HepG2 (cell line): ENCODE results near the gene NUDT15. TPM values are rescaled to one million over a fixed set of nuclear protein-coding genes. Genes with fewer than 3 reads are reported as not detected.

Experiments used
- ATRX ChIP-seq: sonication (generic); formaldehyde crosslinking; IDR thresholded peaks from 2 replicates; pipeline ENCODE4 v1.4.0; 2020; ENCODE audit warnings: missing genetic modification reagents, borderline replicate concordance
- DMAP1 ChIP-seq: IDR thresholded peaks from 2 replicates; pipeline ENCODE4 v1.6.1; 2016
- HDAC2 ChIP-seq: sonication (generic); formaldehyde crosslinking; IDR thresholded peaks from 2 replicates; pipeline ENCODE4 v1.4.0; 2020; ENCODE audit warnings: missing genetic modification reagents
- IKZF4 ChIP-seq: sonication (generic); formaldehyde crosslinking; IDR thresholded peaks from 2 replicates; pipeline ENCODE4 v1.5.1; 2020; ENCODE audit warnings: borderline replicate concordance, mild to moderate bottlenecking, low read depth, missing genetic modification reagents; ENCODE audit errors: not compliant biosample characterization
- U2AF1 ChIP-seq: fragments of 200-400 bp; formaldehyde crosslinking; optimal IDR thresholded peaks from 2 replicates; pipeline ENCODE3; 2017; ENCODE audit warnings: mild to moderate bottlenecking, low read depth, low read length
- ZNF598 ChIP-seq: sonication (generic); formaldehyde crosslinking; IDR thresholded peaks from 2 replicates; pipeline ENCODE4 v1.5.1; 2020; ENCODE audit warnings: mild to moderate bottlenecking, missing genetic modification reagents, borderline replicate concordance
- ZNF607 ChIP-seq: sonication (generic); formaldehyde crosslinking; IDR thresholded peaks from 2 replicates; pipeline ENCODE4 v1.5.1; 2020; ENCODE audit warnings: missing genetic modification reagents, mild to moderate bottlenecking, borderline replicate concordance
- ZNF672 ChIP-seq: sonication (generic); formaldehyde crosslinking; IDR thresholded peaks from 2 replicates; pipeline ENCODE4 v1.8.1; 2022; ENCODE audit warnings: missing genetic modification reagents
- ZNF75D ChIP-seq: sonication (generic); formaldehyde crosslinking; IDR thresholded peaks from 2 replicates; pipeline ENCODE4 v1.8.1; 2023; ENCODE audit warnings: missing genetic modification reagents, mild to moderate bottlenecking, borderline replicate concordance
- ZZZ3 ChIP-seq: sonication (generic); formaldehyde crosslinking; IDR thresholded peaks from 2 replicates; pipeline ENCODE4 v1.4.0; 2020; ENCODE audit warnings: missing genetic modification reagents, mild to moderate bottlenecking, borderline replicate concordance
- polyA plus RNA-seq, 8 experiments: library from polyadenylated mRNA; depleted of rRNA in 3 of 8; stranded (reverse) in 7 of 8; unstranded in 1 of 8; fragments of >200 nt; fragmentation: Illumina TruSeq in 4 of 8; extraction: Trizol in 4 of 8; gene quantifications; 2 replicates each; pipeline versions ENCODE4 v1.2.1 to v1.2.3, GENCODE V29; 2011 to 2016; ENCODE audit warnings: low read depth in 4 of 8, missing spikeins in 1 of 8, mixed read lengths in 1 of 8; ENCODE audit not compliant: insufficient read depth in 1 of 8
- total RNA-seq, 5 experiments: library from RNA; depleted of rRNA; stranded (reverse); fragments of >200 nt; fragmentation: Illumina TruSeq; extraction: Trizol; gene quantifications; 2 replicates each; pipeline ENCODE4 v1.2.3, GENCODE V29; 2016; ENCODE audit warnings: low read depth in 1 of 5
- TF ChIP-seq, protein P1 (sequence below): sonication (generic); formaldehyde crosslinking; IDR thresholded peaks from 2 replicates; pipeline ENCODE4 v1.5.1; 2020; ENCODE audit warnings: missing genetic modification reagents, mild to moderate bottlenecking, borderline replicate concordance
- TF ChIP-seq, protein P2 (sequence below): sonication (generic); formaldehyde crosslinking; IDR thresholded peaks from 2 replicates; pipeline ENCODE4 v1.8.0; 2022; ENCODE audit warnings: mild to moderate bottlenecking, missing genetic modification reagents; ENCODE audit not compliant: insufficient replicate concordance
- TF ChIP-seq, protein P3 (sequence below): sonication (generic); formaldehyde crosslinking; conservative IDR thresholded peaks from 2 replicates; pipeline ENCODE4 v1.4.0; 2020; ENCODE audit warnings: missing genetic modification reagents
- TF ChIP-seq, protein P4 (sequence below): sonication (generic); formaldehyde crosslinking; IDR thresholded peaks from 2 replicates; pipeline ENCODE4 v1.5.1; 2020; ENCODE audit warnings: mild to moderate bottlenecking, missing genetic modification reagents, moderate library complexity
- TF ChIP-seq, protein P5 (sequence below): IDR thresholded peaks from 2 replicates; pipeline ENCODE4 v1.6.1; 2018; ENCODE audit warnings: missing genetic modification reagents, mild to moderate bottlenecking, missing compliant biosample characterization

The NUDT15 gene
- total and polyA plus RNA-seq, 2 of the 13 experiments (the other 11 are each of a cell fraction or from before 2014, with no cell fraction given): 21.3 to 47.3 TPM

DNA sequence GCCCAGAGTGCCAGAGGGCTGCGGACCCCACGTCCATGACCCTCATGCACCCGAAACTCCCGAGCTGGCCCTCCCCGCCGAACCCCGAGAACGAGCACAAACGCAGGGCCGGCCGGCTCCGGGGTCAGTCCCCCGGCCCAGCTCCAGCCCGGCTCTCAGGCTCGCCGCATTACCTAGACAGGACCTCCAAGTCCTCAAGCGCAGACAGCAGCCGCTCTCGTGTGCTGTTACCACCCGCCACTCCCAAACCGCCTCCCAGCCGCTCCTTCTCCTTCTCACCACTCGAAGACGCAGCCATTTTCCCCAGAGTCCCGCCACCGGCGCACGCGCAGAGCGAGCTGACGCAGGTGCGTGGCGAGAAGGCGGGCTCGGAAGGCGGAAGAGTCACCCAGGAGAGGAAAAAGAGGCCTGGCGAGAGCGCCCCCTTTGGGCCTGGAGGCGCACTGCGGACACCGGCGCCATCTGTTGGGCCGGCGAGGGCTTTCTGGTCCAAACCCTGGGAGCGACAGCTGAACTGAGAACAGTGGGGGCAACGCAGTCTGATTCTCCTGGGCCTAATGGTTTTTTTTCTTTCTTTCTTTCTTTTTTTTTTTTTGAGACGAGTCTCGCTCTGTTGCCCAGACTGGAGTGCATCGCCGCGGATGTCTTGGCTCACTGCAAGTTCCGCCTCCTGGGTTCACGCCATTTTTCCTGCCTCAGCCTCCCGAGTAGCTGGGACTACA lies 57.4 kb downstream of the NUDT15 start, which contains the start of gene MED4 (continued):
- peak; percentile 64 for TF ChIP-seq U2AF1
- TF ChIP-seq, protein P1, sequence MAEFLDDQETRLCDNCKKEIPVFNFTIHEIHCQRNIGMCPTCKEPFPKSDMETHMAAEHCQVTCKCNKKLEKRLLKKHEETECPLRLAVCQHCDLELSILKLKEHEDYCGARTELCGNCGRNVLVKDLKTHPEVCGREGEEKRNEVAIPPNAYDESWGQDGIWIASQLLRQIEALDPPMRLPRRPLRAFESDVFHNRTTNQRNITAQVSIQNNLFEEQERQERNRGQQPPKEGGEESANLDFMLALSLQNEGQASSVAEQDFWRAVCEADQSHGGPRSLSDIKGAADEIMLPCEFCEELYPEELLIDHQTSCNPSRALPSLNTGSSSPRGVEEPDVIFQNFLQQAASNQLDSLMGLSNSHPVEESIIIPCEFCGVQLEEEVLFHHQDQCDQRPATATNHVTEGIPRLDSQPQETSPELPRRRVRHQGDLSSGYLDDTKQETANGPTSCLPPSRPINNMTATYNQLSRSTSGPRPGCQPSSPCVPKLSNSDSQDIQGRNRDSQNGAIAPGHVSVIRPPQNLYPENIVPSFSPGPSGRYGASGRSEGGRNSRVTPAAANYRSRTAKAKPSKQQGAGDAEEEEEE (CRISPR knock-in tag): no peak
- TF ChIP-seq, protein P2, sequence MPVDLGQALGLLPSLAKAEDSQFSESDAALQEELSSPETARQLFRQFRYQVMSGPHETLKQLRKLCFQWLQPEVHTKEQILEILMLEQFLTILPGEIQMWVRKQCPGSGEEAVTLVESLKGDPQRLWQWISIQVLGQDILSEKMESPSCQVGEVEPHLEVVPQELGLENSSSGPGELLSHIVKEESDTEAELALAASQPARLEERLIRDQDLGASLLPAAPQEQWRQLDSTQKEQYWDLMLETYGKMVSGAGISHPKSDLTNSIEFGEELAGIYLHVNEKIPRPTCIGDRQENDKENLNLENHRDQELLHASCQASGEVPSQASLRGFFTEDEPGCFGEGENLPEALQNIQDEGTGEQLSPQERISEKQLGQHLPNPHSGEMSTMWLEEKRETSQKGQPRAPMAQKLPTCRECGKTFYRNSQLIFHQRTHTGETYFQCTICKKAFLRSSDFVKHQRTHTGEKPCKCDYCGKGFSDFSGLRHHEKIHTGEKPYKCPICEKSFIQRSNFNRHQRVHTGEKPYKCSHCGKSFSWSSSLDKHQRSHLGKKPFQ (CRISPR knock-in tag): peak; percentile 57
- TF ChIP-seq HDAC2 (CRISPR knock-in tag): peak; percentile 94
- peak; percentile 32 for TF ChIP-seq IKZF4 (CRISPR knock-in tag)
- peak; percentile 76; the same call in 1 of the 2 replicates for TF ChIP-seq ZZZ3 (CRISPR knock-in tag)
- no peak for TF ChIP-seq ZNF672 (CRISPR knock-in tag)
- TF ChIP-seq, protein P3, sequence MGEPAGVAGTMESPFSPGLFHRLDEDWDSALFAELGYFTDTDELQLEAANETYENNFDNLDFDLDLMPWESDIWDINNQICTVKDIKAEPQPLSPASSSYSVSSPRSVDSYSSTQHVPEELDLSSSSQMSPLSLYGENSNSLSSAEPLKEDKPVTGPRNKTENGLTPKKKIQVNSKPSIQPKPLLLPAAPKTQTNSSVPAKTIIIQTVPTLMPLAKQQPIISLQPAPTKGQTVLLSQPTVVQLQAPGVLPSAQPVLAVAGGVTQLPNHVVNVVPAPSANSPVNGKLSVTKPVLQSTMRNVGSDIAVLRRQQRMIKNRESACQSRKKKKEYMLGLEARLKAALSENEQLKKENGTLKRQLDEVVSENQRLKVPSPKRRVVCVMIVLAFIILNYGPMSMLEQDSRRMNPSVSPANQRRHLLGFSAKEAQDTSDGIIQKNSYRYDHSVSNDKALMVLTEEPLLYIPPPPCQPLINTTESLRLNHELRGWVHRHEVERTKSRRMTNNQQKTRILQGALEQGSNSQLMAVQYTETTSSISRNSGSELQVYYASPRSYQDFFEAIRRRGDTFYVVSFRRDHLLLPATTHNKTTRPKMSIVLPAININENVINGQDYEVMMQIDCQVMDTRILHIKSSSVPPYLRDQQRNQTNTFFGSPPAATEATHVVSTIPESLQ (CRISPR knock-in tag): 0 out of 2 replicates have a peak, but pooled peaks have one; percentile 42
- peak; percentile 81; the same call in 1 of the 2 replicates for TF ChIP-seq ZNF607 (CRISPR knock-in tag)
- TF ChIP-seq DMAP1 (CRISPR knock-in tag): peak; percentile 87; the same call in 1 of the 2 replicates
- peak; percentile 90 for TF ChIP-seq ZNF598 (CRISPR knock-in tag)
- TF ChIP-seq ZNF75D: no peak
- 0 out of 2 replicates have a peak, but pooled peaks have one; percentile 36 for TF ChIP-seq ATRX (CRISPR knock-in tag)
- TF ChIP-seq, protein P4, sequence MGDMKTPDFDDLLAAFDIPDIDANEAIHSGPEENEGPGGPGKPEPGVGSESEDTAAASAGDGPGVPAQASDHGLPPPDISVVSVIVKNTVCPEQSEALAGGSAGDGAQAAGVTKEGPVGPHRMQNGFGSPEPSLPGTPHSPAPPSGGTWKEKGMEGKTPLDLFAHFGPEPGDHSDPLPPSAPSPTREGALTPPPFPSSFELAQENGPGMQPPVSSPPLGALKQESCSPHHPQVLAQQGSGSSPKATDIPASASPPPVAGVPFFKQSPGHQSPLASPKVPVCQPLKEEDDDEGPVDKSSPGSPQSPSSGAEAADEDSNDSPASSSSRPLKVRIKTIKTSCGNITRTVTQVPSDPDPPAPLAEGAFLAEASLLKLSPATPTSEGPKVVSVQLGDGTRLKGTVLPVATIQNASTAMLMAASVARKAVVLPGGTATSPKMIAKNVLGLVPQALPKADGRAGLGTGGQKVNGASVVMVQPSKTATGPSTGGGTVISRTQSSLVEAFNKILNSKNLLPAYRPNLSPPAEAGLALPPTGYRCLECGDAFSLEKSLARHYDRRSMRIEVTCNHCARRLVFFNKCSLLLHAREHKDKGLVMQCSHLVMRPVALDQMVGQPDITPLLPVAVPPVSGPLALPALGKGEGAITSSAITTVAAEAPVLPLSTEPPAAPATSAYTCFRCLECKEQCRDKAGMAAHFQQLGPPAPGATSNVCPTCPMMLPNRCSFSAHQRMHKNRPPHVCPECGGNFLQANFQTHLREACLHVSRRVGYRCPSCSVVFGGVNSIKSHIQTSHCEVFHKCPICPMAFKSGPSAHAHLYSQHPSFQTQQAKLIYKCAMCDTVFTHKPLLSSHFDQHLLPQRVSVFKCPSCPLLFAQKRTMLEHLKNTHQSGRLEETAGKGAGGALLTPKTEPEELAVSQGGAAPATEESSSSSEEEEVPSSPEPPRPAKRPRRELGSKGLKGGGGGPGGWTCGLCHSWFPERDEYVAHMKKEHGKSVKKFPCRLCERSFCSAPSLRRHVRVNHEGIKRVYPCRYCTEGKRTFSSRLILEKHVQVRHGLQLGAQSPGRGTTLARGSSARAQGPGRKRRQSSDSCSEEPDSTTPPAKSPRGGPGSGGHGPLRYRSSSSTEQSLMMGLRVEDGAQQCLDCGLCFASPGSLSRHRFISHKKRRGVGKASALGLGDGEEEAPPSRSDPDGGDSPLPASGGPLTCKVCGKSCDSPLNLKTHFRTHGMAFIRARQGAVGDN (CRISPR knock-in tag): peak; percentile 92
- TF ChIP-seq, protein P5, sequence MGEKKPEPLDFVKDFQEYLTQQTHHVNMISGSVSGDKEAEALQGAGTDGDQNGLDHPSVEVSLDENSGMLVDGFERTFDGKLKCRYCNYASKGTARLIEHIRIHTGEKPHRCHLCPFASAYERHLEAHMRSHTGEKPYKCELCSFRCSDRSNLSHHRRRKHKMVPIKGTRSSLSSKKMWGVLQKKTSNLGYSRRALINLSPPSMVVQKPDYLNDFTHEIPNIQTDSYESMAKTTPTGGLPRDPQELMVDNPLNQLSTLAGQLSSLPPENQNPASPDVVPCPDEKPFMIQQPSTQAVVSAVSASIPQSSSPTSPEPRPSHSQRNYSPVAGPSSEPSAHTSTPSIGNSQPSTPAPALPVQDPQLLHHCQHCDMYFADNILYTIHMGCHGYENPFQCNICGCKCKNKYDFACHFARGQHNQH (CRISPR knock-in tag): peak; percentile 97
